SK-N-SH (cell line): ENCODE data around the gene LIPJ. TPM values are rescaled to one million over a fixed set of nuclear protein-coding genes. Genes with fewer than 3 reads are reported as not detected.

Experiments
- CTCF ChIA-PET: fragments of 300-600, 350-600 bp; formaldehyde crosslinking; extraction: SDS; loops from one replicate; lab custom pipeline; 2021; lab: Yijun Ruan, JAX
- POLR2A ChIA-PET: fragments of 350-600 bp; sonication (Branson Sonifier 250); formaldehyde crosslinking; extraction: SDS; loops from one replicate; lab custom pipeline; 2020; ENCODE audit warnings: antibody characterized with exemption, inconsistent platforms; lab: Yijun Ruan, JAX
- DNase-seq: peaks from one replicate; pipeline ENCODE4 v3.0.0; 2012
- H2AFZ ChIP-seq: fragments of 200-600 bp; sonication (generic); 2 replicates; pipeline ENCODE4 v1.8.1; 2016; ENCODE audit warnings: antibody characterized with exemption, mild to moderate bottlenecking, low read depth
- H3F3A ChIP-seq: fragments of 200-600 bp; sonication (generic); replicated peaks from 2 replicates; pipeline ENCODE3; 2016; ENCODE audit warnings: antibody characterized with exemption, mild to moderate bottlenecking; ENCODE audit not compliant: insufficient read depth
- H3K27ac ChIP-seq, 2 experiments: fragments of 200-500 bp in 1 of 2; fragments of 200-600 bp in 1 of 2; sonication (Bioruptor generic) in 1 of 2; sonication (generic), shearing (Covaris generic) in 1 of 2; 2 replicates each; pipeline versions ENCODE4 v1.5.1 to v1.6.1; 2014 to 2016; ENCODE audit warnings: low read depth in 2 of 2, inconsistent platforms in 1 of 2, low read length in 1 of 2, mild to moderate bottlenecking in 1 of 2, mixed read lengths in 1 of 2
- H3K27me3 ChIP-seq: fragments of 200-600 bp; sonication (generic), shearing (Covaris generic); 2 replicates; pipeline ENCODE4 v1.6.1; 2016; ENCODE audit warnings: mixed run types; ENCODE audit not compliant: insufficient read depth
- H3K36me3 ChIP-seq, 2 experiments: fragments of 200-500 bp in 1 of 2; fragments of 200-600 bp in 1 of 2; sonication (Bioruptor generic) in 1 of 2; sonication (generic) in 1 of 2; replicated peaks in 1 of 2; 2 replicates each; pipeline versions ENCODE3 to v1.5.1; 2014 to 2016; ENCODE audit warnings: low read length in 1 of 2, mild to moderate bottlenecking in 1 of 2; ENCODE audit not compliant: insufficient read depth in 2 of 2, control insufficient read depth in 1 of 2
- H3K4me1 ChIP-seq, 2 experiments: fragments of 200-500 bp in 1 of 2; fragments of 200-600 bp in 1 of 2; sonication (Bioruptor generic) in 1 of 2; sonication (generic), shearing (Covaris generic) in 1 of 2; 2 replicates each; pipeline versions ENCODE4 v1.5.1 to v1.6.1; 2014 to 2016; ENCODE audit warnings: low read depth in 1 of 2, low read length in 1 of 2, mixed run types in 1 of 2; ENCODE audit not compliant: insufficient read depth in 2 of 2, control insufficient read depth in 1 of 2
- H3K4me2 ChIP-seq: fragments of 200-600 bp; sonication (generic), shearing (Covaris generic); 2 replicates; pipeline ENCODE4 v1.6.1; 2017; ENCODE audit warnings: mixed run types
- H3K4me3 ChIP-seq, 2 experiments: fragments of 200-500 bp in 1 of 2; fragments of 200-600 bp in 1 of 2; sonication (Bioruptor generic) in 1 of 2; sonication (generic), shearing (Covaris generic) in 1 of 2; 2 replicates each; pipeline versions ENCODE4 v1.5.1 to v1.8.1; 2014 to 2016; ENCODE audit warnings: low read depth in 2 of 2, inconsistent platforms in 1 of 2, low read length in 1 of 2, mild to moderate bottlenecking in 1 of 2, mixed read lengths in 1 of 2, moderate library complexity in 1 of 2
- H3K79me2 ChIP-seq: fragments of 200-600 bp; sonication (generic); 2 replicates; pipeline ENCODE4 v1.8.1; 2017; ENCODE audit warnings: mild to moderate bottlenecking; ENCODE audit not compliant: insufficient read depth
- H3K9ac ChIP-seq: fragments of 200-600 bp; sonication (generic); 2 replicates; pipeline ENCODE4 v1.6.1; 2017; ENCODE audit warnings: mixed run types
- H3K9me2 ChIP-seq: fragments of 200-600 bp; sonication (generic); 2 replicates; pipeline ENCODE4 v1.6.1; 2017; ENCODE audit warnings: mixed run types
- H3K9me3 ChIP-seq: fragments of 200-600 bp; sonication (generic); 2 replicates; pipeline ENCODE4 v1.6.1; 2017; ENCODE audit warnings: mixed run types, mild to moderate bottlenecking, moderate library complexity
- H4K20me1 ChIP-seq: fragments of 200-600 bp; sonication (generic); 2 replicates; pipeline ENCODE4 v1.6.1; 2017; ENCODE audit warnings: mild to moderate bottlenecking, mixed run types; ENCODE audit not compliant: insufficient read depth
- CHD2 ChIP-seq: fragments of 150-350 bp; IDR thresholded peaks from 2 replicates; pipeline ENCODE4 v1.6.1; 2018; ENCODE audit warnings: low read length; ENCODE audit not compliant: partially characterized antibody
- ELF1 ChIP-seq: IDR thresholded peaks from 2 replicates; pipeline ENCODE4 v1.4.0; 2012
- EZH2phosphoT487 ChIP-seq: fragments of 200-600 bp; sonication (generic); IDR thresholded peaks from 2 replicates; pipeline ENCODE4 v1.6.1; 2017; ENCODE audit warnings: low read depth, mixed run types, mild to moderate bottlenecking, antibody characterized with exemption, moderate library complexity, borderline replicate concordance
- FOSL2 ChIP-seq: IDR thresholded peaks from 2 replicates; pipeline ENCODE4 v1.4.0; 2012; ENCODE audit warnings: low read depth, mild to moderate bottlenecking, moderate library complexity, borderline replicate concordance
- FOXJ3 ChIP-seq: sonication (generic); formaldehyde crosslinking; IDR thresholded peaks from 2 replicates; pipeline ENCODE4 v1.5.1; 2020; ENCODE audit warnings: mild to moderate bottlenecking, missing genetic modification reagents
- GATA2 ChIP-seq: sonication (generic); formaldehyde crosslinking; IDR thresholded peaks from 2 replicates; pipeline ENCODE4 v1.5.0; 2020; ENCODE audit warnings: mild to moderate bottlenecking, missing genetic modification reagents
- JUND ChIP-seq: IDR thresholded peaks from 2 replicates; pipeline ENCODE4 v1.4.0; 2012
- NFIC ChIP-seq: IDR thresholded peaks from 2 replicates; pipeline ENCODE4 v1.4.0; 2012; ENCODE audit warnings: borderline replicate concordance
- POLR2AphosphoS5 ChIP-seq: IDR thresholded peaks from 2 replicates; pipeline ENCODE4 v1.6.1; 2012; ENCODE audit warnings: low read depth, low read length
- RAD21 ChIP-seq: IDR thresholded peaks from 2 replicates; pipeline ENCODE4 v1.6.1; 2012; ENCODE audit warnings: mild to moderate bottlenecking, low read length
- RFX5 ChIP-seq: IDR thresholded peaks from 2 replicates; pipeline ENCODE4 v1.6.1; 2012; ENCODE audit warnings: mild to moderate bottlenecking, improper control_type of control experiment, low read length
- RXRA ChIP-seq: IDR thresholded peaks from 2 replicates; pipeline ENCODE4 v1.4.0; 2012; ENCODE audit warnings: low read depth, mild to moderate bottlenecking, borderline replicate concordance
- SMC3 ChIP-seq: IDR thresholded peaks from 2 replicates; pipeline ENCODE4 v1.6.1; 2012; ENCODE audit warnings: low read depth, low read length, improper control_type of control experiment
- TAF1 ChIP-seq: IDR thresholded peaks from 2 replicates; pipeline ENCODE4 v1.6.1; 2012; ENCODE audit warnings: low read depth, mild to moderate bottlenecking, low read length, moderate library complexity, borderline replicate concordance
- TEAD4 ChIP-seq: IDR thresholded peaks from 2 replicates; pipeline ENCODE4 v1.4.0; 2012; ENCODE audit warnings: mild to moderate bottlenecking, borderline replicate concordance; ENCODE audit not compliant: insufficient read depth
- YY1 ChIP-seq: IDR thresholded peaks from 2 replicates; pipeline ENCODE4 v1.4.0; 2012; ENCODE audit warnings: low read depth, mild to moderate bottlenecking
- WGBS: methylation state at CpG from one replicate; pipeline ENCODE4 v1.1.6; 2017; ENCODE audit warnings: low lambda C conversion rate; 5-methylcytosine and 5-hydroxymethylcytosine counted together
- polyA plus RNA-seq, 3 experiments: library from polyadenylated mRNA; depleted of rRNA; stranded (reverse); fragments of >200 nt; gene quantifications; 2 replicates each; pipeline ENCODE4 v1.2.3, GENCODE V29; 2012
- TF ChIP-seq, protein P1 (sequence below): IDR thresholded peaks from 2 replicates; pipeline ENCODE4 v1.4.0; 2012; ENCODE audit warnings: low read depth, borderline replicate concordance
- TF ChIP-seq, protein P2 (sequence below): fragments of 150-350 bp; IDR thresholded peaks from 2 replicates; pipeline ENCODE4 v1.6.1; 2016; ENCODE audit warnings: mild to moderate bottlenecking, low read depth, low read length
- TF ChIP-seq, protein P3 (sequence below): fragments of 150-350 bp; IDR thresholded peaks from 2 replicates; pipeline ENCODE4 v1.6.1; 2017; ENCODE audit warnings: antibody characterized with exemption, low read length, low read depth, borderline replicate concordance

Gene LIPJ
- polyA plus RNA-seq, 1 of the 3 experiments (the other 2 are of a cell fraction): not detected

DNA sequence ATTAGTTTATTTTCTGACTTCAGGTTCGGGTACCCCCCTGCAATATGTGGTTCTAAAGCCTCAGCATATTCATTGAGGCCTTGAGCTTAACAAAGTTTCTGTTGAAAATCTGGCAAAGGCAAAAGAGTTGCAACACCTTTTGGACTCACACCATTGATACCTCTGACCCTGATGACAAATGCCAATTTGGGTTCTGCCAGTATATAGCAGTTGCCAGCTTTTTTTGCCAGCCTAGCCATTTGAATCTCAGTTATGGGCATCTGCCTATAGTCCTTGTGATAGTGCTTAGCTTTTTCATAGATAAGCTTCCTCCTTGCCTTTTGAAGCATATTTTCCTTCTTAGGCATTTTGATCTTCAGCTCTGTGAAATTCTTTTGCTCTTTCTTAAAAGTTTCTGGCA lies 31.9 kb downstream of the LIPJ start:
- H3K4me2 ChIP-seq: no peak overlapping the region
- CTCF ChIA-PET: interaction anchor here (0.7 to 2.4 kb wide), 3 partner anchors 54 to 131 kb away, joined by 3 to 12 read pairs (median 7); no protein-coding TSS in a partner anchor
- H3F3A ChIP-seq: no peaks in the 10 kb centered on the region
- TF ChIP-seq GATA2 (CRISPR knock-in tag) (no peak), EZH2phosphoT487 (no peak), ELF1 (no peak), RFX5 (no peak), POLR2AphosphoS5 (no peak), TAF1 (no peak), NFIC (no peak), JUND (no peak), FOXJ3 (CRISPR knock-in tag) (no peak), RXRA (no peak), CHD2 (no peak), YY1 (no peak), RAD21 (no peak), SMC3 (no peak), TEAD4 (no peak), FOSL2 (no peak)
- TF ChIP-seq, protein P1, sequence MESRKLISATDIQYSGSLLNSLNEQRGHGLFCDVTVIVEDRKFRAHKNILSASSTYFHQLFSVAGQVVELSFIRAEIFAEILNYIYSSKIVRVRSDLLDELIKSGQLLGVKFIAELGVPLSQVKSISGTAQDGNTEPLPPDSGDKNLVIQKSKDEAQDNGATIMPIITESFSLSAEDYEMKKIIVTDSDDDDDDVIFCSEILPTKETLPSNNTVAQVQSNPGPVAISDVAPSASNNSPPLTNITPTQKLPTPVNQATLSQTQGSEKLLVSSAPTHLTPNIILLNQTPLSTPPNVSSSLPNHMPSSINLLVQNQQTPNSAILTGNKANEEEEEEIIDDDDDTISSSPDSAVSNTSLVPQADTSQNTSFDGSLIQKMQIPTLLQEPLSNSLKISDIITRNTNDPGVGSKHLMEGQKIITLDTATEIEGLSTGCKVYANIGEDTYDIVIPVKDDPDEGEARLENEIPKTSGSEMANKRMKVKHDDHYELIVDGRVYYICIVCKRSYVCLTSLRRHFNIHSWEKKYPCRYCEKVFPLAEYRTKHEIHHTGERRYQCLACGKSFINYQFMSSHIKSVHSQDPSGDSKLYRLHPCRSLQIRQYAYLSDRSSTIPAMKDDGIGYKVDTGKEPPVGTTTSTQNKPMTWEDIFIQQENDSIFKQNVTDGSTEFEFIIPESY: no peak
- TF ChIP-seq, protein P2, sequence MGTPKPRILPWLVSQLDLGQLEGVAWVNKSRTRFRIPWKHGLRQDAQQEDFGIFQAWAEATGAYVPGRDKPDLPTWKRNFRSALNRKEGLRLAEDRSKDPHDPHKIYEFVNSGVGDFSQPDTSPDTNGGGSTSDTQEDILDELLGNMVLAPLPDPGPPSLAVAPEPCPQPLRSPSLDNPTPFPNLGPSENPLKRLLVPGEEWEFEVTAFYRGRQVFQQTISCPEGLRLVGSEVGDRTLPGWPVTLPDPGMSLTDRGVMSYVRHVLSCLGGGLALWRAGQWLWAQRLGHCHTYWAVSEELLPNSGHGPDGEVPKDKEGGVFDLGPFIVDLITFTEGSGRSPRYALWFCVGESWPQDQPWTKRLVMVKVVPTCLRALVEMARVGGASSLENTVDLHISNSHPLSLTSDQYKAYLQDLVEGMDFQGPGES: no peak
- TF ChIP-seq, protein P3, sequence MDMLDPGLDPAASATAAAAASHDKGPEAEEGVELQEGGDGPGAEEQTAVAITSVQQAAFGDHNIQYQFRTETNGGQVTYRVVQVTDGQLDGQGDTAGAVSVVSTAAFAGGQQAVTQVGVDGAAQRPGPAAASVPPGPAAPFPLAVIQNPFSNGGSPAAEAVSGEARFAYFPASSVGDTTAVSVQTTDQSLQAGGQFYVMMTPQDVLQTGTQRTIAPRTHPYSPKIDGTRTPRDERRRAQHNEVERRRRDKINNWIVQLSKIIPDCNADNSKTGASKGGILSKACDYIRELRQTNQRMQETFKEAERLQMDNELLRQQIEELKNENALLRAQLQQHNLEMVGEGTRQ: no peak
- TF ChIP-seq, all 33 proteins: peak for 0
- H3K79me2 ChIP-seq: no peaks in the 10 kb centered on the region
- H3K4me3 ChIP-seq: no peak overlapping the region
- H3K9me3 ChIP-seq: peaks cover 9% of the 10 kb centered on the region; the same call in 1 of the 2 replicates
- H3K27ac ChIP-seq: no peak overlapping the region
- no peak for DNase-seq
- H3K27me3 ChIP-seq: no peaks in the 10 kb centered on the region
- whole genome bisulfite sequencing: 73% methylated on average over 1 of the region's 1 CpG
- H3K36me3 ChIP-seq: no peaks in the 10 kb centered on the region
- peaks cover 0 to 6% of the 10 kb centered on the region in 2 experiments; a peak in 2 of 4 replicates for H3K4me1 ChIP-seq
- no peaks in the 10 kb centered on the region for H3K9me2 ChIP-seq
- H4K20me1 ChIP-seq: no peaks in the 10 kb centered on the region
- H3K9ac ChIP-seq: no peak overlapping the region
- POLR2A ChIA-PET: no interaction called here
- no peak overlapping the region for H2AFZ ChIP-seq
